ENCODE results near the gene LCNL1.

DNA sequence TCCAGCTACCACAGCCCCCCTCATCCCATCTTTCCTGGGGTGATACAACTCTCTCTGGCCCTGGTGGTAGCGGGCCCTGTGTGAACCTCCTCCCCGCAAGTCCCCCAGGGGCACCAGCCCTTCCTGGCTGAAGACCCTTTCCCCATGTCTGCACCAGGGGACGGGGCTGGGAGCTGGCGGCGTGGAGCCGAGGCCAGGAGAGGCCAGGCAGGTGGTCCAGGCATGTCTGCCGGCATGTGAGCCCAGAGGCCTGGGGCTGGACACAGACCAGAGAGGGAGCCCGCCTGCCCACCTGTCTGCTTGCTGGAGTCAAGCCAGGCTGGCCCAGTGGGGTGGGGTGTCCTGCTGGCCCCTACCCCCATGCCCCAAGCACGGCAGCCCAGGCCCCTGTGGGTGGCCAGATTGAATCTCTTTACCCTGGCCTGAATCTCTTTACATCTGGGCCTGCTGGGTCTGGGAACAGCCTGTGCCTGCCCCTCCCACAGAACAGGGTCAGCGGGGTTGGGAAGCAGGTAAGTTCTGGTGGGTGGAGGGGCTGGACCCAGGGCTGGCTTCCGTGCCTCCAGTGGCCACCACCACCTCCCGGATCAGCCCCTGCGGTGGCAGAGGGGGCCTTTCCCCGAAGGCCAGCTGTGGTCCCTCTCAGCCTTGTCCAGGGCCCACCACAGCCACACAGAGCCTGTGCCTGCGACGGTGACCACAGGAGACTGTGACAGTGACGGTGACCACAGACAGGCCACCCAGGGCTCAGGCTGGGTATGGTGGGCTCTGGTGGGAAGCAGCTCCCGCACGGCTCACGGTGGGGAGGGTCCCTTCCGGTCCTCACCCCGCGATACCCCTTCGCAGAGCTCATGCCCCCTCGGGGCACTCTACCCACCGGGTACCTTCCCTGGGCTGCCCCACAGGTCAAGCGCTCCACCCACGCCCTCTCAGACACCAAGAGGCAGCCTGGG is 23.6 kb upstream of the LCNL1 start:
- TF ChIP-seq, protein P1, sequence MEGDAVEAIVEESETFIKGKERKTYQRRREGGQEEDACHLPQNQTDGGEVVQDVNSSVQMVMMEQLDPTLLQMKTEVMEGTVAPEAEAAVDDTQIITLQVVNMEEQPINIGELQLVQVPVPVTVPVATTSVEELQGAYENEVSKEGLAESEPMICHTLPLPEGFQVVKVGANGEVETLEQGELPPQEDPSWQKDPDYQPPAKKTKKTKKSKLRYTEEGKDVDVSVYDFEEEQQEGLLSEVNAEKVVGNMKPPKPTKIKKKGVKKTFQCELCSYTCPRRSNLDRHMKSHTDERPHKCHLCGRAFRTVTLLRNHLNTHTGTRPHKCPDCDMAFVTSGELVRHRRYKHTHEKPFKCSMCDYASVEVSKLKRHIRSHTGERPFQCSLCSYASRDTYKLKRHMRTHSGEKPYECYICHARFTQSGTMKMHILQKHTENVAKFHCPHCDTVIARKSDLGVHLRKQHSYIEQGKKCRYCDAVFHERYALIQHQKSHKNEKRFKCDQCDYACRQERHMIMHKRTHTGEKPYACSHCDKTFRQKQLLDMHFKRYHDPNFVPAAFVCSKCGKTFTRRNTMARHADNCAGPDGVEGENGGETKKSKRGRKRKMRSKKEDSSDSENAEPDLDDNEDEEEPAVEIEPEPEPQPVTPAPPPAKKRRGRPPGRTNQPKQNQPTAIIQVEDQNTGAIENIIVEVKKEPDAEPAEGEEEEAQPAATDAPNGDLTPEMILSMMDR (IDR thresholded peaks at IDR 0.05), result no peak
- TF ChIP-seq POLR2A (IDR thresholded peaks at IDR 0.05) (no peak), POLR2AphosphoS5 (IDR thresholded peaks at IDR 0.05) (no peak)

Data from prostate gland (tissue), 2 donors.